ENCODE results near the gene RAMP3.

RAMP3 gene

GRCh38 chr7:45174966-45175765 is 17.6 kb downstream of the RAMP3 start:
- no peak for TF ChIP-seq CTCF (IDR thresholded peaks at IDR 0.05; ENCODE audit: low read depth, low read length)

GRCh38 chr7:45176091-45176490 is 18.5 kb downstream of the RAMP3 start:
- no peak for TF ChIP-seq CTCF (IDR thresholded peaks at IDR 0.05; ENCODE audit: low read depth, low read length)
- H3K4me3 ChIP-seq (ENCODE audit: low read depth, low read length) = no peak overlapping the region

More at GRCh38 chr7:45174966-45175765, 17.6 kb downstream of the RAMP3 start:
- H3K4me3 ChIP-seq (ENCODE audit: low read depth, low read length) = no peak overlapping the region

- no peak for TF ChIP-seq CTCF (IDR thresholded peaks at IDR 0.05; ENCODE audit: low read depth, low read length)
- no peak overlapping the region for H3K4me3 ChIP-seq (ENCODE audit: low read depth, low read length)
Observed at GRCh38 chr7:45176886-45177731, 19.5 kb downstream of the RAMP3 start.

- TF ChIP-seq CTCF (IDR thresholded peaks at IDR 0.05; ENCODE audit: low read depth, low read length) = no peak
- no peak overlapping the region for H3K4me3 ChIP-seq (ENCODE audit: low read depth, low read length)
Observed at GRCh38 chr7:45177801-45178200, 20.2 kb downstream of the RAMP3 start.

- TF ChIP-seq CTCF (IDR thresholded peaks at IDR 0.05; ENCODE audit: low read depth, low read length) = no peak
- H3K4me3 ChIP-seq (ENCODE audit: low read depth, low read length) = no peak overlapping the region
Observed at GRCh38 chr7:45178241-45179225, 20.9 kb downstream of the RAMP3 start.

GRCh38 chr7:45179666-45180065 is 22.1 kb downstream of the RAMP3 start:
- no peak overlapping the region for H3K4me3 ChIP-seq (ENCODE audit: low read depth, low read length)
- TF ChIP-seq CTCF (IDR thresholded peaks at IDR 0.05; ENCODE audit: low read depth, low read length) = no peak
